ENCODE measurements around the gene SMPD4.
"Not testable (repeated sequence)": the region's sequence is repeated elsewhere in the genome, so short reads cannot be mapped to it uniquely, and the experiment has no call there.

SMPD4 gene

DNA sequence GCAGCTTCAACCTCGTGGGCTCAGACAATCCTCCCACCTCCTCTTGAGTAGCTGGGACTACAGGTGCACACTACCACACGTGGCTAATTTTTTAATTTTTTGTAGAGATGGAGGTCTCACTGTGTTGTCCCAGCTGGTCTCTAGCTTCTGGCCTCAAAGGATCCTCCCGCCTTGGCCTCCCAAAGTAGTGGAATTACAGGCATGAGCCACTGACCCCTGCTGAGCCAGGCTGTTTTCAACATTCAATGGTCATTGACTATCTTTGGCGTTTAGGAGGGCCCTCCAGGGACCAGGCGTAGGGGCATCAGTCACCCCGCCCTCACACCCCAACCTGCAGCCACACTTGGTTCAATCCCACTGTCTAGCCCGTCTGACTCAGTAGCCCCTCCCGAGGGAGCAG lies 5.9 kb upstream of the SMPD4 start:
- DNase-seq (ENCODE audit: low read depth), result no peak

DNA sequence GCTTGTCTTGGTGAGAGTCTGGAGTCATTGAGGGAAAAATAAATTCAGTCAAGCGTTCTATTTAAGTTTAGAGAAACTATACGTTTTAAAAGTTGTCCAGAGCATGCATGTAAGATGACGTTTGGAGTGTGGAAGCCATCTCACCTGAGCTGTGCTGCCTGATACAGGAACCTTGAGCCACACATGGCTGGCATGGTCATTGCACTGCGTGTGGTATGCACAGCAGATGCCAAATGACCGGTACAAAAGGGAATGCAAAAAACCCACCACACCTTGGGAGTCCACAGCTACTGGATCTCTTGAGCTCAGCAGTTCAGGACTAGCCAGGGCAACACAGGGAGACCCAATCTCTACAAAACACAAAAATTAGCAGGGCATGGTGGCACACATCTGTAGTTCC lies 5.0 kb upstream of the SMPD4 start:
- no peak for DNase-seq (ENCODE audit: low read depth)

DNA sequence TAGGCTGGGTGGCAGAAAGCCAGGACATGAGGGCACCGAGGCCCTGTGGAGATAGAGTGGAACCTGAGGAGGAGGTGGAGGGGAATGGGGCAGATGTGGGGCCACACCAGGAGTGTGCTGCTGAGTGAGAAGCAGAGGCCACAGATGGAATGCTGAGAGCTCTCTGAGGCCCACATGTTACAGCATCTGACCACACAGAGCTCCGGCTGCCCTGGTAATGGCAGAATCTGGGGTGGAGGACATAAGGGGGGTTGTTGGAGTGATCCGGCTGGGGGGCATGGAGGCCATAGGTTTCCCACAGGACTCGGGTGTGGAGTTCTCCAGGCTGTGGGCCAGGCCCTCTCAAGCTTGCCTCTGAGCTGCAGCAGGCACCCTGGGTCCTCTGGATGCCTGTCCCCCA lies 4.5 kb upstream of the SMPD4 start:
- no peak for DNase-seq (ENCODE audit: low read depth)

DNA sequence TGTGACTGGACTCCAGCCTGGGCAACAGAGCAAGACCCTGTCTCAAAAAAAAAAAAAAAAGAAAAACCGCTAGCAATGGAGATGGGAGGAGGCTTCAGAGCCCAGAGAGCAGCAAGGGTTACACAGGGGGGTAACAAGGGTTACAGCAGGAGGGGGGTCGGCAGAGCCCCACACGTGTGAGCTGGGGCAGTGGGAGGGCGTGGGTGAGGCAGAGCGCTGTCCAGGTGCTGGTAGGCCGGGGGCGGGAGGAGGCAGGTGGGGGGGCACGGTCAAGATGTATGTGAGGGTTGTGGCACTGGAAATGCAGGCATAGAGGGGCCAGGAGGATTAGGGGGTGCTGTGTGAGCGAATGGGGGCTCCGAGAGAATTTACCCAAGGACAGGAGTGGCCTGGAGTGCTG lies 4.0 kb upstream of the SMPD4 start:
- DNase-seq (ENCODE audit: low read depth), result no peak

DNA sequence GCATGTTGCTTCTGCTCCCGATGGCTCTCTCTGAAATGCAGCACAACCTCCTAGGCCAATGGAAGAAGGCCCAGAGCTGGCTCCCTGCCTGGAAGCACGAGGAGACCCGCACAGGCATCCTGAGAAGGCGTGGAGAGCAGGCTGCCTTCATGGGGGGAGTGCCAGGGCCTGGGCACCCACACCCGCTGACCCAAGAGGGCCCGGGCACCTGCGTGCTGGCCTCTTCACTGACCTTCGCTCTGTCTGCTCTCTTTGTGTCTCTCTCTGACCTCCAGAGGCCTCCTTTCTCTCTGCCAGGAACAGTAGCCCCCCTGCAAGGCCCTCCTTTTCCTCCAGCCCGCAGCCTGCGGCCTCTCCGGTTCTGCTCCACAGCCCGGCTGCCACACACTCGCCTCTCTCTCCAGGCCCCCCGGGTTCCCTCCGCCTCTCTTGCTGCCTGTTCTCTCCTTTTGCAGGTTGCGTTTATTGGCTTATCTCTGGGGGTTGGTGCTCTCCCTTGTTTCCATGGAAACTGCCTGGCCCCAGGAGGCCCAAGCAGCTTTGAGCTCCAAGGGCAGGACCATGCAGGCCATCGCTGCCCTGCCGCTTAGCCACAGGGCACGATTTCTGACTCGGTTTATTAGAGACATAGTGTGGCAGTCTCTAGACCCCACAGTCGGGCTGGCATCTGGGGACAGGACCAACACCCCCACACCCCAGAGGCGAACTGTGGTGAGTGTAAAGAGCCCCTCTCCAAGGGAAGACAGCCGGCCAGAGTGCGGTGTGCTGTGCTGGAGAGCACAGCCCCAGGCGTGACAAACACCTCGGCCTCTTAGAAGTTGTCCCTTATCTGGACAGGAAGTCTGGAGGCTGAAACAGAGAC lies 2.3 kb upstream of the SMPD4 start:
- no peak for DNase-seq (ENCODE audit: low read depth)

DNA sequence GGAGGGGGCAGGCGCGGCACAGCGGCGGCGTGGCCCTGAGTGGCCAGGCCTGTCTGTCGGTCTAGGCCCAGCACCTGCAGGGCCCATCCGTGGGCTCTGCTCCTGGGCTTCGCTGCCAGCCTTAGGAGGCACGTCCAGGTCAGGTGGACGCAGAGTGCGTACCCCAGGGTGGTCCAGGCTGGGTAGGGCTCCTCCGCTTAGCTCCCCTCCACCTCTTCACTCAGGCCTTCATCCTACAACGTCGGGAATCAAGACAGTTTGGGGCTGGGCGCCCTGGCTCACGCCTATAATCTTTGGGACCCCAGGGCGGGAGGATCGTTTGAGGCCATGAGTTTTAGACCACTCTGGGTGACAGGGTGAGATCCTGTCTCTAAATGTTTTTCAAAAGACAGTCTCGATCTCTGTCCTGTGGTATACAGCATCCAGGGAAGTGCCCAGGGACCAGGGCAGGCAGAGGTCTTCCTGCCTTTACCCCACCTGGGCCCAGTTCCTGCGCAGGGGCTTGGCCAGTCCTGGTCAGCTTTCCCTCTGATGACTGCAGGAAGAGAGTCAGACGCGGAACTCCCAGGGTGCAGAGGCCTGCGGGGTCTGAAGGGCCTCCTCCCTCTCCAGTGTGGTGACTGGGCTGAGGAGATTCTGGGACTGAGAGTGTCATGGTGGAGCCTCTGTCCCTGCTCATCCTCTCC lies 1.6 kb upstream of the SMPD4 start:
- not testable (repeated sequence) for DNase-seq (ENCODE audit: low read depth)

DNA sequence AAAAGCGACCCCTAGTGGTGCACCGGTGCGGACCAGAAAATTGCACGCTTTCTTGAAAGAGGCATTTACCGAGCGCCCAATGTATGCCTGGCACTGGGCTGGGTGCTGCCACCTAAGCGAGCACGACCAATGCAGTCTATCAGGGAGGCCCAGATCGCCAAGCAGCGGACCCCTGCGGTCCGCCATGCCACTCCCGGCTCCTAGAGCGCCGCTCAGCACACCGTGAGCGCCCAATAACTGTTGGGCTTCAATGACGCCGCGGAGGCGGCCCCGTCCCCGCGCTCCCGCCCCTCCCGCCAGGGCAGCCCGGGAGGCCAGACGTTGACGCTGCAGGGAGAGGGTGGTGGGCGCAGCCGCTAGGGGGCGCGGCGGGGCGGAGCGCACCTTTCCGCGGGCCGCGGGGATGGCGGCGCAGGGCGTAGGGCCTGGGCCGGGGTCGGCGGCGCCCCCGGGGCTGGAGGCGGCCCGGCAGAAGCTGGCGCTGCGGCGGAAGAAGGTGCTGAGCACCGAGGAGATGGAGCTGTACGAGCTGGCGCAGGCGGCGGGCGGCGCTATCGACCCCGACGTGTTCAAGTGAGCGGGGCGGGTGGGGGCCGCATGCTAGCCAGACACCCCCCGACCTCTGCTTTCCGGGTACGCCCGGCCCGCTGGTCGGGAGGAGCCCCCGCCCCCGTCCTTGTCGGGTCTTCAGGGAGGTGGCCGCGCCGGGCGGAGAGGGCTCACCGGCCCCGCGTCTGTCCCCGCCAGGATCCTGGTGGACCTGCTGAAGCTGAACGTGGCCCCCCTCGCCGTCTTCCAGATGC lies 679 bp upstream of the SMPD4 start, which contains the start of gene MZT2B:
MZT2B (plus strand) TSS at position 383 of the 803 bp plus-strand sequence; CDS start at position 404, 21 bp downstream.
- DNase-seq (ENCODE audit: low read depth), result peak; percentile 18

DNA sequence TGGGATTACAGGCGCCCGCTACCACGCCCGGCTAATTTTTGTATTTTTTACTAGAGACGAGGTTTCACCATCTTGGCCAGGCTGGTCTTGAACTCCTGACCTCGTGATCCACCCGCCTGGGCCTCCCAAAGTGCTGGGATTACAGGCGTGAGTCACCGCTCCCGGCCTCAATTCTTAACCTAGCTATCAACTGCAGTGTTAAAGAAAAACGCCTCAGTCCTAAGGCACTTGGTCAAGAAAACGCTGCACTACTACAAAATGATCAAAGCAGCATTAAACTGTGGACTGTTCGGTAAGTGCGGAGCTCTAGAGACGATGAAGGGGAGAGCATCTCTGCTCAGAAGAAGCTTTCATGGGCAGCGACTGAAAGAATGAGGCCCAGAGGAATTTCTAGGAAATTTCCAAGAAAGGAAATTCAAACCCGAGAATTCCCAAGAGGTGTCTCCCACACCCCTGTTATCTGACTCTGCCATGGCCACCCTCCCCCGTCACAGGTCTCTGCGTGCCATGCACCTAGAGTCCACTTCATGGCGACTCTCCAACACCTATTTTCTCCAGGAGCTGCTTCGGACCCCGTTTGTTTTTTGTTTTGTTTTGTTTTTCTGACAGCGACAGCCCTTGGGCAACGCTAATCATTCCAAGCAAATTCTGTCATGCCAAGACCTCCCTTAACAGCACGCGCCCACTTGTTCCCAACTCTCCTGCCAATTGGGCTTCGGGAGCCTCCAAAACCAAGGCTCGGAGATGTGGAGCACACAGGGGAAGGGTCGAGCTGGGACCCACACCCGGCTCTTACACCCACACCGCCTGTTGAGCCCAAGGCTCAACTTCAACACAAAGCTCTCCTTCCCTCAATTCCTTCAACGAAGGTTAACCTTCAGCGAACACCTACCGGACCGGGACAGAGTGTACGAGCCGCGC lies 738 bp downstream of the SMPD4 start:
- DNase-seq (ENCODE audit: low read depth), result not testable (repeated sequence)

DNA sequence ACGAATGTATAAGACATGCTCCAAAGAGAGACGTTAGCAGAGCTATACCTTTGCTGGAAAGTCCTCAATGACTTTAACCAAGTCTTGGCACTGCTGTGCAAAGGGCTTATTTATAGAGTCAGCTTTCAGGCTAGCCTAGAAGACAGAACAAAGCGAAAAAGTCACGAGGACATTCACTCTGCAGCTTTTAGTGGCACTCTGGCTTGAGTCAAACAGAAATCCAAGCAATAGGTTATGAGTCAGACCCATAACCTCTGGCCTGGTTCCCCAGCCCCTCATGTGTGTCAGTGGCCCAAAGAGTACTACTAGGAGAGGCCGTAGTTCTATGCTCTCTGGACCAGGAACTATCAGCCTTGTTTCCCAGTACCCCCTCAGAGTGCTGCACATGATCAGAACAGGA lies 6.5 kb downstream of the SMPD4 start:
- not testable (repeated sequence) for DNase-seq (ENCODE audit: low read depth)

DNA sequence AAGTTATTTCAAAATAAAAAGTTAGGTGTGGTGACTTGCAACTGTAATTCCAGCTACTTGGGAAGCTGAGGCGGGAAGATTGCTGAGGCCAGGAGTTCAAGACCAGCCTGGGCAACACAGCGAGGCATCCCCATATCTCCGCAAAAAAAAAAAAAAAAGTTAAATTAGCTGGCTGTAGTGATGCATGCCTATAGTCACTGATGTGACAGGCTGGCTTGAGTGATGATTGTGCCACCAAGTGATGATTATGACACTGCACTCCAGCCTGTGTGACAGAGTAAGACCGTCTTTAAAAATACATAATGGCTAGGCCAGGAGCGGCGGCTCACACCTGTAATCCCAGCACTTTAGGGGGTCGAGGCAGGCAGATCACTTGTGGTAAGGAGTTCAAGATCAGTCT lies 11.5 kb downstream of the SMPD4 start:
- no peak for DNase-seq (ENCODE audit: low read depth)

DNA sequence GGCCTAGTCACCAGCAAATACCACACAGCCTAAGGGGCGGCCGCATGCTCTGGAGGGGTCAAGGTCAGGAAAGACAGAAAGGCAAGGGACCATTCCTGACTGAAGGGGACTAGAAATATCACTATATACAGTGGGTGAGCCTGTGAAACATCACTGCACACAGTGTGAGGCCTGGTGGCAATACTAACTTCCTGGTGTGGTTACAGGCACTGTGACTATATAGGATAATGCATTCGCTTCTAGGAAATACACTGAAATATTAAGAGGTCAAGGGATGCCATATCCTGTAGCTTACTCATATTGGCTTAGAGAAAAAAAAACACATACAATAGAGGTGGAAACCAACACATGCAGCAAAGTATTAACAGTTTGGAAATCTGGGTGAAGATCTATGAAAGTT lies 12.2 kb downstream of the SMPD4 start:
- not testable (repeated sequence) for DNase-seq (ENCODE audit: low read depth)

DNA sequence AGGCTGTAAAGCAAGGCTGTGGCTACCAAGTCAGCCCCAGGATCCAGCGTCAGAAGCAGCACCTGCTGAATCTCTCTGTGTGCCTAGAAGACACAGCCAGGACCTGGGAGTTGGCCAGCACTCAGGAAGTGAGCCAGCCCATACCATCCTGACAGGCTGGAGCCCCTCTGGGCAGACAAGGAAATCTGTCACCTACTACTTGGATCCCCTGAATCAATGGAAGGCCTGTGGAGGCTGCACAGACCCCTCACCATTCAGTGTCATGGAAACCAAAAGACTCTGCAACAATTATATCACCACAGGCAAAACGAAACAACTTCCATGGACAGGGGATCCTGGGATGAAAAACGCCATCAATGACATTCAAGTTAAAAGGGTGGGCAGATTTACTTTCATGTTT lies 14.8 kb downstream of the SMPD4 start:
- not testable (repeated sequence) for DNase-seq (ENCODE audit: low read depth)

DNA sequence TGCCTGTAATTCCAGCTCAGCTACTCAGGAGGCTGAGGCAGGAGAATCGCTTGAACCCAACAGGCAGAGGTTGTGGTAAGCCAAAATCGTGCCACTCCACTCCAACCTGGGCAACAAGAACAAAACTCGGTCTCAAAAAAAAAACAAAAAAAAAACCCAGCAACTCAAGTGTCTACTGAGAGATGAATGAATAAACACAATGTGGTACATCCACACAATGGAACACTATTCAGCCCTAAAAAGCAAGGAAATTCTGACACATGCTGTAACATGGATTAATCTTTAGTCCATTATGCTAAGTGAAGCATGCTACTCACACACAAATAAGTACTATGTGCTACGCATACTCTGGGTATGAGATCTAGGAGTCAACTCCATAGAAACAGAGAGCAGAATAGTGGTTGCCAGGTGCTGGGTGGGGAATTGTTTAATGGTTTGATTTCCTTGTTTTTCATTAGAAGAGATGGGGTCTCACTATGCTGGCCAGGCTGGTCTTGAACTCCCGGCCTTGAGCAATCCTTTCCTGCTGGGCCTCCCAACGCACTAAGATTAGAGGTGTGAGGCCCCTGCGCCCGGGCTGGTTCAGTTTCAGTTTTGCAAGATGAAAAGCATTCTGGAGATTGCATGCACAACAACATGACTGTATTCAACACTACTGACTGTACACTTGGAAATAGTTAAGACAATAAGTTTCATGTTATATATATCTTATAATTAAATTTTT lies 15.9 kb downstream of the SMPD4 start:
- no peak for DNase-seq (ENCODE audit: low read depth)

DNA sequence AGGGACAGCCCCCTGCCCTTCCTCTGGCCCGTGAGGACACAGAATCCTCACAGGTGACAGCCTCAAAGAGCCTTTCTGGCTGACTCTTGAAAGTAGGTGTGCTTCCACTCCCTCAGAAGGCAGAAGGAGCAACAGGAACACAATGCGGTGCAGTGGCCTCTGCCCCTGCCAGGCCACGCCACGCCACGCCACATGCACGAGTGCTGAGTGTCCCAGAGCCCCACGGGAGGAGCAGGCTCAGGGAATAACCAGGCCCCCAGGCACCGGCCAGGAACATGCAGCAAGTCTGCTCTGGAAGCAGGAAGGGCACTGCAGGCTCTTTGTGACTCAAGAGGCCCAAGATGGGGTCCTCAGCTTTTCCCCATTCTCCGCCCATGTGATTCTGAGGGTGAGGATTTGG lies 18.4 kb downstream of the SMPD4 start:
- no peak for DNase-seq (ENCODE audit: low read depth)

DNA sequence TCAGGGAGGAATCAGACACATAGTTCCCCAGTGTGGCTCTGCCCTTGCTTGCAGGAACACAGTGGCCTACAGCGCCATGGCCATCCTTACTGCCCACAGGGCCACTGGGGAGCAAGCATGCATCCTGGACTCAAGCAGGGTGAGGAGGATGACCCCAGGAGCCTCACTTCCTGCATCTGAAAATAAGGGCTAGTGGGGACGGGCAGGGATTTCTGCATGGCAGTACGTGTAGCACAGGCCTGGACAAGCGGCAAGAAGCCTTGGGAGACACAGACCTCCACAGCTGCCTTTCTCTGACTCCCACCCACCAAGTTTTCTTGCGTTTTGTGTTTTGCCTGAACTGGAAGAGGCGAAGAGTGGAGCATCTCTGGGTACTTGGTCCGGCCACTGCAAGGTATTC lies 18.9 kb downstream of the SMPD4 start:
- not testable (repeated sequence) for DNase-seq (ENCODE audit: low read depth)

DNA sequence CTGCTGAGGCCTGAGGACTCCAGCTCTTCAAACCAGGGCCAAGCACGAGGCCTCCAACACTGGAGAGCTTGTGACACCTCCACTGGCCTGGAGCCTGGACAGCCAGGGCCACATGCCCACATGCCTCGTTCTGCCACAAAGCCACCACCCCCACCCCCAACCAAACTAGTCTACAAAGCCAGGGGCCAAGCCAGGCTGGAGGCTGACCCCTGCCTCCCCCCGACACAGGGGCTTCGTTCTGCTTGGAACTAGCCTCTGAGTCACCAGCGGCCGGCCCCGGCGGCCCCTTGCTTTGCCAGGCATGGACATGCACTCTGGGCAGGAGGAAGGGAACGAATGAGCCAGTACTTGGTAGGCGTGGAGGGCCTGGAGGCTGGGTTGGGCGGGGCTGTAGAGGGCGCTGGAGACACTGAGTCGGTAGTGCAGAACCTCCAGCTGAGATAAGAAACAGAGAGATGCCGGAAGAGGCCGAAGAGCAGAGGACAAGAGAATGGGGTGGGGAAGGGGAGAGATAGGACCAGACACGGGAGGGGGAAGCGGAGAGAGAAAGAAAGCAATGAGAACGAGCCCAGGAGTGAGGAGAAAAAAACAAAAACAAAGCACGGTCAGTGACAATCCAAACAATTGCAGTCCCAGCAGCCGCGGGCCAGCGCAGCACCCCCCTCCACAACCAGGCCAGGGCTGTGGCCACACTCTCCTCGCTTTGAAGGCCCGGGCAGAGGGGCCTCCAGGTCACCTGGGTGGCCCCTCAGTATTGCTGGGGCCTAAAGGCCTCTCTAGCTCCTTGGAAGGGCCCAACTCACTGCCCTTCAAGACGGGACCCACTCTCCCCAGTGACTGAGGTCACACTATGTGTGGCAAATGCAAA lies 20.3 kb downstream of the SMPD4 start:
- not testable (repeated sequence) for DNase-seq (ENCODE audit: low read depth)

DNA sequence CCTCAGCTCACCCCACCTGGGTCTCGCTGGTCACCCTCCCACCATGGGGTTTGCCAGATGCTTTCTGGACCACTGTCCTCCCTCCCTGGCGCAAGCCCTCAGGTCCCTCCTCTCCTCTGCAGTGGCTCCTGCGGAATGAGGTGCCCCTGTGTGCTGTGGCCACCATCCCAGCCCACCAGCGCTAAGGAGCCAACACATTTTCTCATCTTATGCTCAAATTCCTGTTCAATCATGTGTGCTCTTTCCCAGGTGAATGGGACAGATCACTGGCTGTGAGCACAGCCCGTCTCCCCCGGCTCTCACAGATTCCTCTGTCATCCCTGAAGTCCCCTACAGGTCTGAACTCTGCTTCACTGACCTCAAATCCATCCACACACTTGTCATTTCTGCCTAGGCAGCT lies 21.3 kb downstream of the SMPD4 start:
- DNase-seq (ENCODE audit: low read depth), result no peak

DNA sequence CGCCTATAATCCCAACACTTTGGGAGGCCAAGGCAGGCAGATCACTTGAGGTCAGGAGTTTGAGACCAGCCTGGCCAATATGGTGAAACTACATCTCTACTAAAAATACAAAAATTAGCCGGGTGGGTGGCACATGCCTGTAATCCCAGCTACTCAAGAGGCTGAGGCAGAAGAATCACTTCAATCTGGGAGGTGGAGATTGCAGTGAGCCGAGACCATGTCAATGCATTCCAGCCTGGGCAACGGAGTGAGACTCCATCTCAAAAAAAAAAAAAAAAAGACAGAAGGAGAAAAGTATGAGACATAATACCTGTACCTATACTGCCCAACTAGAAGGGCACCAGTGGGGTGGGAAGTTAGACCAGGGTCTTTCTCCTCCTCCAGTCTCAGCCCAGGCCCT lies 22.0 kb downstream of the SMPD4 start:
- DNase-seq (ENCODE audit: low read depth), result not testable (repeated sequence)

DNA sequence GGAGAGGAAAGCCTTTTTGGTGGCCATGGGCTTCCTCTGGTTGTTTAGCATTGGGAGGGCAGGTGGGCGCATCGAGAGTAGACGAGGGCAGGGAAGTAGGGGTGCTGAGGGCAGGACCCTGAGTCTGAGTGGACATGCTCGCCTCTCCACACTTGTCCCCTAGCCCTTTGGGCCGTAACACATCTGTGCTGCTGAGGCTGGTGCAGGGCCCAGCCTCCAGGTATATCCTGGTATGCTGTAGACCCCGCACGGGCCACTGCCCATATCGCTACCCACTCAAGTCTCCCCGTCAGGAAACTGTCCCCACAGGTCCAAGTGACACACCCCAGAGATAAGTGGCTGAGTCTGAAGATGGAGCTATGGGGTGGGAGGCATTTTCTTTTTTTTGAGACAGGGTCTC lies 22.8 kb downstream of the SMPD4 start:
- no peak for DNase-seq (ENCODE audit: low read depth)
